BJ (cell line): ENCODE results near the gene ACTR5. TPM values are rescaled to one million over a fixed set of nuclear protein-coding genes. Genes with fewer than 3 reads are reported as not detected.

ENCODE experiments used
- CTCF ChIA-PET: fragments of 350-600 bp; formaldehyde crosslinking; extraction: SDS; loops from one replicate; lab custom pipeline; 2021; ENCODE audit warnings: antibody characterized with exemption, inconsistent platforms; lab: Yijun Ruan, JAX
- POLR2A ChIA-PET: fragments of 300-600 bp; sonication (Branson Sonifier 250); formaldehyde crosslinking; extraction: SDS; loops from one replicate; lab custom pipeline; 2021; ENCODE audit warnings: antibody characterized with exemption; lab: Charles Lee
- DNase-seq: peaks from one replicate; pipeline ENCODE4 v3.0.0-alpha.2; 2011; ENCODE audit warnings: low read depth
- H3K27me3 ChIP-seq: 2 replicates; pipeline ENCODE4 v1.6.0; 2011; ENCODE audit warnings: low read length; ENCODE audit not compliant: control insufficient read depth, insufficient read depth
- H3K36me3 ChIP-seq: 2 replicates; pipeline ENCODE4 v1.5.1; 2011; ENCODE audit warnings: low read length; ENCODE audit not compliant: control insufficient read depth, insufficient read depth
- H3K4me3 ChIP-seq: 2 replicates; pipeline ENCODE4 v1.5.1; 2011; ENCODE audit warnings: low read depth, mild to moderate bottlenecking, control low read depth, low read length
- CTCF ChIP-seq: IDR thresholded peaks from 2 replicates; pipeline ENCODE4 v1.5.1; 2011; ENCODE audit warnings: low read depth, mild to moderate bottlenecking, control low read depth, inconsistent platforms, low read length, moderate library complexity; ENCODE audit not compliant: insufficient read depth
- polyA plus RNA-seq: library from polyadenylated mRNA; depleted of rRNA; stranded (reverse); fragments of >200 nt; gene quantifications from 2 replicates; pipeline ENCODE4 v1.2.3, GENCODE V29; 2011

ACTR5 gene
- polyA plus RNA-seq, 1 experiment: 5.4 TPM

DNA sequence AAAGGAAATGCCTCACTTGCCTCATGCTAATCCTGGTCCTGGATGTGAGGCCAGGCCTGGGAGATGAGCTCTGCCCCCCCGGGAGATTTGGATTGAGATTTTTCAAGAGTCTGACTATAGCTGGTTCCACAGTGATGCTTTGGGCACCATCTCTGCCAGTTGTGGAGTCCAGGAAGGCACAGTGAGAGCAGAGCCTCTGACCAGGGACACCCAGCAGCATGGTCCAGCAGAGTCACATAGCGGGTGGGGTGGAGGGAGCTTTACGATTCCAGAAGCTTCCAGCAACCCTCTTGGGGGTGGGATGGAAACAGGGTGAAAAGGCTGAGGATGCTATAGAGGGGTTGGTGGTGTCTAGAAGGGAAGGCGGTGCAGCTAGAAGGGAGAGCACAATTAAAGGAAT lies 15.3 kb upstream of the ACTR5 start:
- DNase-seq: no peak
- CTCF ChIA-PET: interaction anchor here (0.6 to 1.0 kb wide), 7 partner anchors 9 to 99 kb away, joined by 3 read pairs; partner anchors contain the start of gene SLC32A1
- Histone ChIP-seq H3K27me3 (peaks cover 40% of the 10 kb centered on the region), H3K36me3 (no peaks in the 10 kb centered on the region), H3K4me3 (no peak overlapping the region)
- TF ChIP-seq CTCF: no peak
- POLR2A ChIA-PET: no interaction called here

DNA sequence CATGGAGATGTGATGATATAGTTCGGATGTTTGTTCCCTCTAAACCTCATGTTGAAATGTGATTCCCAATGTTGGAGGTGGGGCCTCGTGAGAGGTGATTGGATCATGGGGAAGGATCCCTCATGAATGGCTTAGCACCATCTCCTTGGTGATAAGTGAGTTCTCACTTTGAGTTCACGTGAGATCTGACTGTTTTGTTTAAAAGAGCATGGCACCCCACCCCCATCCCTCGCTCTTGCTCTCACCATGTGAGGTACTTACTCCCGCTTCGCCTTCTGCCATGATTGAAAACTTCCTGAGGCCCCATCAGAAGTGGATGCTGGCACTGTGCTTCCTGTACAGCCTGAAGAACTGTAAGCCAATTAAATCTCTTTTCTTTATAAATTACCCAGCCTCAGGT lies 13.1 kb upstream of the ACTR5 start:
- Histone ChIP-seq H3K36me3 (no peaks in the 10 kb centered on the region), H3K27me3 (peaks cover 22% of the 10 kb centered on the region), H3K4me3 (no peak overlapping the region)
- no peak for DNase-seq
- TF ChIP-seq CTCF: no peak
- CTCF ChIA-PET: no interaction called here
- POLR2A ChIA-PET: no interaction called here

- Histone ChIP-seq H3K27me3 (peaks cover 11% of the 10 kb centered on the region), H3K4me3 (no peak overlapping the region), H3K36me3 (no peaks in the 10 kb centered on the region)
- ChIA-PET POLR2A (interaction anchor here (0.6 kb wide), 1 partner anchor 1358 kb away, joined by 20 read pairs; no protein-coding TSS in a partner anchor), CTCF (no interaction called here)
- TF ChIP-seq CTCF: no peak
- DNase-seq: no peak
These were observed 10.4 kb upstream of the ACTR5 start for GRCh38 chr20:38737887-38738286.

DNA sequence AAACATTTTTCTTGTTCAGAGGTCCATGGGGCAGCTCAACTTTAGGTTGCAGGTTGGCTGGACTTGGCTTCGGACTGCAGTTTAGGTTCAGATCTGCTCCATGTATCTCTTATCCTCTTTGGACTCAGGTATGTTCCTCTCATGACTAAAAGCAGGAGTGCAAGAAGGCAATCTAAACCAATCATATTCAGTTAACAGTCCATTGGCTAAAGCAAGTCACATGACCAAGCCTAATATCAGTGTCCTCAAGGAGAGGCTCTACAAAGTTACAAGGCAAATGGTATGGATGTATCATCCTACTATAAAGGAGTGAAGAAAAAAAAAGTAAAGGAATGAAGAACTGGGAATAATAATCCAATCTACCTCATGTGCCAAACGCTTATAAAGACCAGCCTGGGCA lies 2.5 kb upstream of the ACTR5 start:
- TF ChIP-seq CTCF: no peak

GRCh38 chr20:38747495-38748096 lies 664 bp upstream of the ACTR5 start:
- 0 out of 2 replicates have a peak, but pooled peaks cover 2% of the 10 kb centered on the region for H3K36me3 ChIP-seq
- no peak for TF ChIP-seq CTCF
- ChIA-PET POLR2A (no interaction called here), CTCF (interaction anchor here (0.6 to 6.7 kb wide), 5 partner anchors 15 to 327 kb away, joined by 3 to 88 read pairs (median 3); no protein-coding TSS in a partner anchor)
- H3K27me3 ChIP-seq: peaks cover 2% of the 10 kb centered on the region
- peak overlapping the region; percentile 63 for H3K4me3 ChIP-seq
- DNase-seq: no peak

More for the DNA sequence above, 2.5 kb upstream of the ACTR5 start:
- DNase-seq: no peak
- no peaks in the 10 kb centered on the region for H3K36me3 ChIP-seq
- ChIA-PET POLR2A (no interaction called here), CTCF (interaction anchor here (3.0 kb wide), 1 partner anchor 14 kb away, joined by 14 read pairs; no protein-coding TSS in a partner anchor)
- peaks cover 5% of the 10 kb centered on the region for H3K27me3 ChIP-seq
- no peak overlapping the region for H3K4me3 ChIP-seq
